Nucleus accumbens (tissue), 56 donors: ENCODE results near the gene KCNJ6.
"Not testable (repeated sequence)": the region's sequence is repeated elsewhere in the genome, so short reads cannot be mapped to it uniquely, and the experiment has no call there.

Source experiments
- DNase-seq, 56 donors: peaks; one replicate each; lab custom pipeline; 2025; lab: John Stamatoyannopoulos, UW

KCNJ6 gene

GRCh38 chr21:37748351-37748750, 167.9 kb downstream of the KCNJ6 start:
- peak in 1 of 56 donors; percentile 20 for DNase-seq

- DNase-seq, result no peak
These were observed 169.4 kb downstream of the KCNJ6 start for GRCh38 chr21:37746849-37747248.

- no peak for DNase-seq
These were observed 171.7 kb downstream of the KCNJ6 start for GRCh38 chr21:37744551-37744950.

- no peak for DNase-seq
These were observed 173.7 kb downstream of the KCNJ6 start for GRCh38 chr21:37742532-37742931.

GRCh38 chr21:37742115-37742514, 174.1 kb downstream of the KCNJ6 start:
- DNase-seq, result no peak

GRCh38 chr21:37737996-37738395, 178.3 kb downstream of the KCNJ6 start:
- no peak for DNase-seq

- no peak for DNase-seq
These were observed 178.8 kb downstream of the KCNJ6 start for GRCh38 chr21:37737507-37737906.

GRCh38 chr21:37734846-37735245, 181.4 kb downstream of the KCNJ6 start:
- DNase-seq, result peak in 32 of 56 donors; percentile 4 to 75 (median 28)

- DNase-seq, result no peak
These were observed 183.3 kb downstream of the KCNJ6 start for GRCh38 chr21:37732927-37733326.

- no peak for DNase-seq
These were observed 192.1 kb downstream of the KCNJ6 start for GRCh38 chr21:37724201-37724600.

GRCh38 chr21:37717534-37717933, 198.7 kb downstream of the KCNJ6 start:
- DNase-seq, result no peak

- DNase-seq, result not testable (repeated sequence)
These were observed 203.7 kb downstream of the KCNJ6 start for GRCh38 chr21:37712569-37712934.

- peak in 27 of 56 donors; percentile 0 to 67 (median 8) for DNase-seq
These were observed 204.3 kb downstream of the KCNJ6 start for GRCh38 chr21:37711836-37712568.

GRCh38 chr21:37711286-37711829, 204.9 kb downstream of the KCNJ6 start:
- no peak for DNase-seq

GRCh38 chr21:37710546-37711285, 205.5 kb downstream of the KCNJ6 start:
- DNase-seq, result no peak

- no peak for DNase-seq
These were observed 211.5 kb downstream of the KCNJ6 start for GRCh38 chr21:37704751-37705150.

GRCh38 chr21:37702241-37702640, 214.0 kb downstream of the KCNJ6 start:
- DNase-seq, result no peak

GRCh38 chr21:37700641-37701202, 215.5 kb downstream of the KCNJ6 start:
- DNase-seq, result peak in 6 of 56 donors; percentile 0 to 41 (median 15)

- DNase-seq, result no peak
These were observed 217.1 kb downstream of the KCNJ6 start for GRCh38 chr21:37699024-37699775.

GRCh38 chr21:37696936-37697335, 219.3 kb downstream of the KCNJ6 start:
- no peak for DNase-seq

GRCh38 chr21:37695111-37695510, 221.1 kb downstream of the KCNJ6 start:
- no peak for DNase-seq
